ENCODE data around the gene SYNDIG1.

DNA sequence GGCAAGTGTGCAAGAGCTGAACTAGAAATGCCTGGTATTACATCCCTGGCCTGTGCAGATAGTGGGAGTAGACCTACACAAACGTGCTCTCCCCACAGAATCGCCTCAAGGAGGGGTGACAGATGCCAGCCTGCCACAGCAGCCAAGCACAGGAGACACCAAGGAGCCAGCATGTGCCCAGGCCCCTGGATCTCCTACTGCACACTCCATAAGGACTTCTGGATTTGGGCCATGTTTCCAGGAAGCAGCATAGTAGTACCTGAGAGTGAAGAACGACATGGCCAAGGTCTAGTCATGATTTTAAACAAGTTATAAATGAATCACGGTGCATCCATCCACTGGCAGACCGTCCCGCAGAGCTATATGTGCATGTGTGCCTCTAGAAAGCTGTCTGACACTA lies 232.2 kb downstream of the SYNDIG1 start:
- TF ChIP-seq, protein P1, sequence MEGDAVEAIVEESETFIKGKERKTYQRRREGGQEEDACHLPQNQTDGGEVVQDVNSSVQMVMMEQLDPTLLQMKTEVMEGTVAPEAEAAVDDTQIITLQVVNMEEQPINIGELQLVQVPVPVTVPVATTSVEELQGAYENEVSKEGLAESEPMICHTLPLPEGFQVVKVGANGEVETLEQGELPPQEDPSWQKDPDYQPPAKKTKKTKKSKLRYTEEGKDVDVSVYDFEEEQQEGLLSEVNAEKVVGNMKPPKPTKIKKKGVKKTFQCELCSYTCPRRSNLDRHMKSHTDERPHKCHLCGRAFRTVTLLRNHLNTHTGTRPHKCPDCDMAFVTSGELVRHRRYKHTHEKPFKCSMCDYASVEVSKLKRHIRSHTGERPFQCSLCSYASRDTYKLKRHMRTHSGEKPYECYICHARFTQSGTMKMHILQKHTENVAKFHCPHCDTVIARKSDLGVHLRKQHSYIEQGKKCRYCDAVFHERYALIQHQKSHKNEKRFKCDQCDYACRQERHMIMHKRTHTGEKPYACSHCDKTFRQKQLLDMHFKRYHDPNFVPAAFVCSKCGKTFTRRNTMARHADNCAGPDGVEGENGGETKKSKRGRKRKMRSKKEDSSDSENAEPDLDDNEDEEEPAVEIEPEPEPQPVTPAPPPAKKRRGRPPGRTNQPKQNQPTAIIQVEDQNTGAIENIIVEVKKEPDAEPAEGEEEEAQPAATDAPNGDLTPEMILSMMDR (IDR thresholded peaks at IDR 0.05; ENCODE audit: poor library complexity, severe bottlenecking): no peak
- TF ChIP-seq EZH2 (IDR thresholded peaks at IDR 0.05; ENCODE audit: borderline replicate concordance, insufficient read depth, low read length, poor library complexity, severe bottlenecking) (no peak), POLR2AphosphoS5 (IDR thresholded peaks at IDR 0.05) (no peak), SMC3 (conservative IDR thresholded peaks at IDR 0.05; ENCODE audit: poor library complexity) (no peak), RAD21 (conservative IDR thresholded peaks at IDR 0.05) (no peak), EP300 (conservative IDR thresholded peaks at IDR 0.05; ENCODE audit: poor library complexity, severe bottlenecking) (no peak), MXI1 (conservative IDR thresholded peaks at IDR 0.05; ENCODE audit: poor library complexity, severe bottlenecking) (no peak)
- TF ChIP-seq, protein P2, sequence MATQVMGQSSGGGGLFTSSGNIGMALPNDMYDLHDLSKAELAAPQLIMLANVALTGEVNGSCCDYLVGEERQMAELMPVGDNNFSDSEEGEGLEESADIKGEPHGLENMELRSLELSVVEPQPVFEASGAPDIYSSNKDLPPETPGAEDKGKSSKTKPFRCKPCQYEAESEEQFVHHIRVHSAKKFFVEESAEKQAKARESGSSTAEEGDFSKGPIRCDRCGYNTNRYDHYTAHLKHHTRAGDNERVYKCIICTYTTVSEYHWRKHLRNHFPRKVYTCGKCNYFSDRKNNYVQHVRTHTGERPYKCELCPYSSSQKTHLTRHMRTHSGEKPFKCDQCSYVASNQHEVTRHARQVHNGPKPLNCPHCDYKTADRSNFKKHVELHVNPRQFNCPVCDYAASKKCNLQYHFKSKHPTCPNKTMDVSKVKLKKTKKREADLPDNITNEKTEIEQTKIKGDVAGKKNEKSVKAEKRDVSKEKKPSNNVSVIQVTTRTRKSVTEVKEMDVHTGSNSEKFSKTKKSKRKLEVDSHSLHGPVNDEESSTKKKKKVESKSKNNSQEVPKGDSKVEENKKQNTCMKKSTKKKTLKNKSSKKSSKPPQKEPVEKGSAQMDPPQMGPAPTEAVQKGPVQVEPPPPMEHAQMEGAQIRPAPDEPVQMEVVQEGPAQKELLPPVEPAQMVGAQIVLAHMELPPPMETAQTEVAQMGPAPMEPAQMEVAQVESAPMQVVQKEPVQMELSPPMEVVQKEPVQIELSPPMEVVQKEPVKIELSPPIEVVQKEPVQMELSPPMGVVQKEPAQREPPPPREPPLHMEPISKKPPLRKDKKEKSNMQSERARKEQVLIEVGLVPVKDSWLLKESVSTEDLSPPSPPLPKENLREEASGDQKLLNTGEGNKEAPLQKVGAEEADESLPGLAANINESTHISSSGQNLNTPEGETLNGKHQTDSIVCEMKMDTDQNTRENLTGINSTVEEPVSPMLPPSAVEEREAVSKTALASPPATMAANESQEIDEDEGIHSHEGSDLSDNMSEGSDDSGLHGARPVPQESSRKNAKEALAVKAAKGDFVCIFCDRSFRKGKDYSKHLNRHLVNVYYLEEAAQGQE (IDR thresholded peaks at IDR 0.05; ENCODE audit: borderline replicate concordance): no peak
